Fibroblast of villous mesenchyme (primary cell): Measurements from ENCODE around the gene PITX1. TPM values are rescaled to one million over a fixed set of nuclear protein-coding genes. Genes with fewer than 3 reads are reported as not detected.

Experiments used
- DNase-seq: peaks from one replicate; pipeline ENCODE4 v3.0.0-alpha.2; 2010; ENCODE audit warnings: low read depth
- H3K4me3 ChIP-seq: 2 replicates; pipeline ENCODE4 v1.5.1; 2011; ENCODE audit warnings: low read depth, mild to moderate bottlenecking, low read length
- total RNA-seq: library from RNA; depleted of rRNA; stranded (reverse); fragments of >200 nt; gene quantifications from 2 replicates; pipeline ENCODE4 v1.2.3, GENCODE V29; 2012
- TF ChIP-seq, protein P1 (sequence below): IDR thresholded peaks from 2 replicates; pipeline ENCODE4 v1.5.1; 2012; ENCODE audit warnings: low read depth, mild to moderate bottlenecking, low read length; ENCODE audit not compliant: insufficient read depth

The PITX1 gene
- total RNA-seq, 1 donor = 19.9 TPM

- TF ChIP-seq, protein P1, sequence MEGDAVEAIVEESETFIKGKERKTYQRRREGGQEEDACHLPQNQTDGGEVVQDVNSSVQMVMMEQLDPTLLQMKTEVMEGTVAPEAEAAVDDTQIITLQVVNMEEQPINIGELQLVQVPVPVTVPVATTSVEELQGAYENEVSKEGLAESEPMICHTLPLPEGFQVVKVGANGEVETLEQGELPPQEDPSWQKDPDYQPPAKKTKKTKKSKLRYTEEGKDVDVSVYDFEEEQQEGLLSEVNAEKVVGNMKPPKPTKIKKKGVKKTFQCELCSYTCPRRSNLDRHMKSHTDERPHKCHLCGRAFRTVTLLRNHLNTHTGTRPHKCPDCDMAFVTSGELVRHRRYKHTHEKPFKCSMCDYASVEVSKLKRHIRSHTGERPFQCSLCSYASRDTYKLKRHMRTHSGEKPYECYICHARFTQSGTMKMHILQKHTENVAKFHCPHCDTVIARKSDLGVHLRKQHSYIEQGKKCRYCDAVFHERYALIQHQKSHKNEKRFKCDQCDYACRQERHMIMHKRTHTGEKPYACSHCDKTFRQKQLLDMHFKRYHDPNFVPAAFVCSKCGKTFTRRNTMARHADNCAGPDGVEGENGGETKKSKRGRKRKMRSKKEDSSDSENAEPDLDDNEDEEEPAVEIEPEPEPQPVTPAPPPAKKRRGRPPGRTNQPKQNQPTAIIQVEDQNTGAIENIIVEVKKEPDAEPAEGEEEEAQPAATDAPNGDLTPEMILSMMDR = no peak
- no peak for DNase-seq
- H3K4me3 ChIP-seq = no peak overlapping the region
Measured at GRCh38 chr5:135066781-135067180, 32.8 kb upstream of the PITX1 start.

GRCh38 chr5:135065306-135066265, 31.6 kb upstream of the PITX1 start:
- TF ChIP-seq, protein P1 = no peak
- no peak overlapping the region for H3K4me3 ChIP-seq
- peak; percentile 31 for DNase-seq

DNA sequence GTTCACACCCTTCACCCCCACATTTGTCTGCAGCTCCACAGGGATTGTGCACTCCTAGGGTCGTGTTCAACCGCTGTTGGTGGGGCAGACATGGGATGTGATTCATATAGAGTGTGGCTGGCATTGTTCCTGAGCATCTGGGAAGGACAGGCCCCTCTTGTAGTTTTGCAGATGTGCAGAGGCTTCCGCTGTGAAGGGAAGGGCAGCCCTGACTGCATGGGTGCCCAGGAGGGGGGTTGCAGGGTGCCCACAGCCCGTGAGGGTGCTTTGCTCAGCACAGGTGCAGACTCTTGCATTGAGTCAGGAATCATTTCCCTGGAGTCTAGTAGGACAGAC, 30.2 kb upstream of the PITX1 start:
- TF ChIP-seq, protein P1 = no peak
- no peak overlapping the region for H3K4me3 ChIP-seq
- no peak for DNase-seq

- H3K4me3 ChIP-seq = no peak overlapping the region
- TF ChIP-seq, protein P1 = no peak
- DNase-seq = no peak
Measured at GRCh38 chr5:135063511-135064234, 29.6 kb upstream of the PITX1 start.

DNA sequence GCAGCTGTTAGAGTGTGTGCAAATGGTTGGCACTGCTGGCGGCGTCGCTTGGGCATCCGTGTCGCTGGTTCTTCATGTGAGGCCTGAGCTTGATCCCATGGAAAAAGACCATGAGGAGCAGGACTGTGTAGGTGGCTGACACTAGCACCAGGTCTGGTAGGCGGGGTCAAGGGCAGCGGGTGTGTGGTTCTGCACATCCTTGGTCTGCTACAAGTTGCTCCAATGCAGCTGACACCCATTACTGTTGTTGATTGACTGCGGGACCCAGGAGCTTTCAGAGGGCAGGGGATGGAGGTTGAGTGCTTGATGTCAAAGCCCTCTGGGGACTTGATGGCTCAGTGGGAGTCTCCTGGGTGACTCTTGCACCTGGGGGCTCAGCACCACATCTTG, 29.0 kb upstream of the PITX1 start:
- no peak overlapping the region for H3K4me3 ChIP-seq
- no peak for DNase-seq
- TF ChIP-seq, protein P1 = no peak

DNA sequence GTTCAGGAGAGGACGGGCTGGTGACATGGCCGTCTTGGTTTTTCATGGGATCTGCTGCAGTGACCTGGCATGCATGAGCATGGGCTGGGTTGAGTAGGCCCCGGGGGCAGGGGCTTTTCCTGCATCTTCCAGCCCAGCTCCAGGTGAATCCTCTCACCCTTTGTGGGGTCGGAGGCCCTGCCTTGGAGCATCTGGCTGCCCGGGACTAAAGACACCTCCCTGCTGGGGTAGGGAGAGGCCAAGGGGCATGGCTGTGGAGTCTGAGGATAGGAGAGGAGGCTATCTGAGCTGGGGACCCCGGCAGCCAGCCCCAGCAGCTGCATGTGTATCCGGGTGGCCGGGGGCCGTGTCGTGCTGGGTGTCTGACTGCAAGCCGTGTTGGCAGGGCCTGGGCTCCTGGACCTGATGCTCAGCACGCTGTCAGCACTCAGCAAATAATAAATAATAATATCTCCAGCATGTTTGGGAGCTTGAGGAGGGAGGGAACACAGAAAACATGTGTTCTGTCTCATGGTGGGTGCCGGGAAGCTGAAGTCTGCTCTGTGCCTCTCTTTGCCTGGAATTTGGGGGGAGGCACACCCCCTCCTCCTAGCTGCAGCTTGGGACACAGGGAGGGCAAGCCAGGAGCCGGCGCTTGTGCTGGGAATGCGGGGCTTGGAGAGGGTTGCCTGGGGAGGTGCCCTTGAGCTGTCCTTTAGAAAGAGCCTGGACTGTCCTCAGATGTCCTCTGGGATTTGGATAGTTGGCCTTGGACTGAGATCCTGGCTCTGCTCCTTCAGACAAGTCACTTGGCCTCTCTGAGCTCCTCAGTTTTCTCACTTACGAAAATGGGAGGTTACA, 28.4 kb upstream of the PITX1 start:
- DNase-seq = no peak
- no peak overlapping the region for H3K4me3 ChIP-seq
- TF ChIP-seq, protein P1 = no peak
